Omental fat pad (tissue), 4 donors: ENCODE data around the gene IL17RD. TPM values are rescaled to one million over a fixed set of nuclear protein-coding genes. Genes with fewer than 3 reads are reported as not detected.

Source experiments
- ATAC-seq: fragments of 150-250 bp; one replicate; pipeline ENCODE4 v1.9.1; 2016; ENCODE audit warnings: mild to moderate bottlenecking, moderate library complexity; ENCODE audit not compliant: low FRiP score
- DNase-seq: peaks from one replicate; pipeline ENCODE4 v3.0.0-alpha.2; 2019; ENCODE audit warnings: low spot score
- CTCF ChIP-seq, 3 donors: fragments of 450-650 bp; IDR thresholded peaks; one replicate each; pipeline ENCODE4 v1.5.1; 2016 to 2017; ENCODE audit warnings: antibody characterized with exemption in 3 of 3, mild to moderate bottlenecking in 3 of 3, moderate library complexity in 2 of 3
- total RNA-seq, 4 donors: library from RNA; depleted of rRNA; stranded (reverse); fragments of >200 nt; gene quantifications; one replicate each; pipeline ENCODE4 v1.1.0, GENCODE V29; 2016

IL17RD gene
- total RNA-seq, 4 donors from 2014 or later: 4.9 to 13.2 (median 6.6) TPM

DNA sequence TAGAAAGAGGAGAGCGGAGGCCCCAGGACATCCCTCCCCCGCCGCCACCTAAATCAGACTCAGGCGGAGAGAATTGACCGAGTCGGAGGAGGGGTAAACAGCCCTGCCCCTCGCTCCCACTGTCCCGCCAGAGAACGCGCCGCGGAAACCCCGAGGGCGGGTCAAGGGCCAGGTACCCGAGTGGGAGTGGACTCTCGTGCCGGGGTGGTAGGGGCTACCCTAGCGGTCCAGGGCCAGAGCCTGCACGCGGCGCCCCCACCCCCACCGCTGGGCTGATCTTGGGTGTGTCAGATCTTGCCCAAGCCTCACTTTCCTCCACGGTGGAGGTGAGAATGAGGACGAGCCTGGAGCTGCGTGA, 85.7 kb downstream of the IL17RD start:
- TF ChIP-seq CTCF (IDR thresholded peaks at IDR 0.05): no peak
- DNase-seq (no peak), ATAC-seq (peak; percentile 36)

DNA sequence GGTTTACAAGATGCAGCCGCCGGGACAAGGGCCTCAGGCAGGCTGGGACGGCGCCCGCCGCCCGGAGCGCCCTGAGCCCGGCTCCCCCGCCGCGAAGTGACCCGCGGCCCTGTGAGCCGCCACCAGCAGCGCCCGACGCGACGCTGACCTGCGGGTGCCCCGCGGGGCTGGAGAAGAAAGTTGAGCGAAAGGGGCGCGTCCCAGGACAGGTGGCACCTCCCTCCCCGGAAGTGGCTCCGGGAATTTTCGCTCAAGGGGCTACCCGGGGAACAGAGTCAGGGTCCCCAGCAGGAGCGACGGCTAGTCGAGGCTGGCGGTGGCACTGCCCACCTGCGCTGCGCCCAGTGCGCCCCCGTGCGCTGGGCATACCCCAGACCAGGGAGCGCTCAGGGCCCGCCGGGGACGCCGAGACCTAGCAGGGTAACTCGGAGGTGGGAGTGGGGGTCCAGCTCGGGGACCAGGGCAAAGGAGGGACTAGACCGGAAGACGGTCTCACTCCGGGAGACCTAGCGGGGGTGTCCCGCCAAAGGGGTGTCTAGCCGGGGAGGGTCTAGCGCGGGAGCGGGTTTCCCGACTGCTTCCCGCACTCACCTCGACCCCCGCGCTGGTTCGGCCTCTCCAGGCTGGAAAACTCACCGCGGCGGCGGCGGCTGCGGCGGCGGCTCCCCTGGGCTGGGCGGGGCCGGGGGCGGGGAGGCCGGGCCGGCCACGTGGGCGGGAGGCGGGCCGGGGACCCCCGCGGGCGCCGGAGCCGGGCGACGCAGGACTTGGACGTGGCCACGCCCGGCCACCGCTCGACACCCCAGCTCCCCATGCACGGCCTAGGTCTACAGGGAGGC, 86.3 kb downstream of the IL17RD start:
- peak; percentile 75 for ATAC-seq
- DNase-seq: no peak
- TF ChIP-seq CTCF (IDR thresholded peaks at IDR 0.05): no peak

- ATAC-seq (no peak), DNase-seq (no peak)
- TF ChIP-seq CTCF (IDR thresholded peaks at IDR 0.05): no peak
These were observed 86.9 kb downstream of the IL17RD start for GRCh38 chr3:57078344-57078634.

DNA sequence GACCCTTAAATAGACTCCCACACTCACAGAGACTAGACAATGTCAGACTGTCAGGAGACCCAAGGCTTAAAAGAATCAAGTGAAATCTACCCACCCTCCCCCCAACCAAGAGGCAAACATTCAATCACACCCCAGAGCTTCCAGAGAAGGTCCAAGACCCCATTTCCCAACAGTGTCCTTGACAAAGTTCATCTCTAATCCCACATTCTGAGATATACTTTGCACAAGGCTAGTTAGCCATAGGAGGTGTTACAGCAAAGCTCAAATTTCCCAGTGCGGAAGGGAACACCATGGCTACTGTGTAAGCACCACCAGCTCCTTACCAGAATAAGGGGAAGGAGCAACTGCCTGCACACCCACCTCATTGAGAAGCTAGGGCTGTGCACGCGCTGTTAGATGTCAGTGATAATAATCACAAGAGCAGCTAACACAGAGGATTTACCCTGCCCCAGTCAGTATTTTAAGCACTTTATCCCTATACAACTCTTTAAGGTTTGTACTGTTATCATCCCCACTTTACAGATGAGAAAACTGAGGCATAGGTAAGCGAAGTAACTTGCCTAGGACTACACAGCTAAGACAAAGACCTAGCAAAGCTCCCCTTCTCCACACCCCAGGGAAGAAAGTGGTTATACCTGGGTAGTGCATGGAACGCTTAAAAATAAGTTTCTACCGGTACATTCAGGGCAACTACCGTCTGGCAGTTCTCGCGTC, 87.4 kb downstream of the IL17RD start:
- ATAC-seq (no peak), DNase-seq (no peak)
- TF ChIP-seq CTCF (IDR thresholded peaks at IDR 0.05): no peak

DNA sequence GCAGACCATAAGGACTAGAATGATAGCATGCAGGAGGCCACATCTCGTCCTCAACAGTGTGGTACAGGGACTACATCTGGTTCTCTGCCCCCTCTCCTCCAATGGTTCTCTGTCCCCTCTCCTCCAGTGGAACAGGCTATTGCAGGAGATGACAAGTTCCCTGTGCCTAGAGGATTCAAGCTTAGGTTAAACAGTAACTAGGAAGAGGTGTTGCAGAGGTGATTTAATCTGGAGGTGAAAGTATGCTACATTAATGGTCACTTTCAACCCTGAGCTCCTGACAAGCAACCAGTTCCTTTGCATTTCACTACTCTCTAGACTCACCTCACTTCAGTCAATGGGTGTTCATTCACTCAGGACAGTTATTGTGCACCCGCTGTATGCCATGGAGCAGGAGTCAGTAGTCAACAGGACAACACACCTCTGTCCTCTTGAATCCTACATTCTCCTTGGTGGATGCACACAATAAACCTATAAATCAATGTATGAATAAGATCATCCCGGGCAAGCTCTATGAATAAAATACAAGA, 88.7 kb downstream of the IL17RD start:
- ATAC-seq (no peak), DNase-seq (no peak)
- TF ChIP-seq CTCF (IDR thresholded peaks at IDR 0.05): no peak

DNA sequence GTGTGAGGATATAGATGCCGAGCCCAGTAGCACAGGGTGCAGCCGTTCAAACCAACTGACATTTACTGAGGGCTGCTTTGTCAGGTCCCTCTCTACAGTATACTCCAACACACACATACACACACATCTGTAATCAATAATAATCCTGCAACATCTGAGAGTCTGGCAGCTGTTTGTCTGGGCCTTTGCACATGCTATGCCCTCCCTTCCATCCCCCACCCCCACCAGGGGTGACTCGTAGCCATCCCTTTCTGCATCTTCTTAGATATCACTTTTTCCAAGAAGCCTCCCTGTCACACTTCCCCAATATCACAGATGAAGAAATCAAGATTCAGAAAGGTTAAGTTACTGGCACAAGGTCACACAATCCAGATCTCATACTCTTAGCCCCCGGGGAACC, 91.0 kb downstream of the IL17RD start:
- no peak for TF ChIP-seq CTCF (IDR thresholded peaks at IDR 0.05)
- DNase-seq: no peak
- ATAC-seq: no peak

DNA sequence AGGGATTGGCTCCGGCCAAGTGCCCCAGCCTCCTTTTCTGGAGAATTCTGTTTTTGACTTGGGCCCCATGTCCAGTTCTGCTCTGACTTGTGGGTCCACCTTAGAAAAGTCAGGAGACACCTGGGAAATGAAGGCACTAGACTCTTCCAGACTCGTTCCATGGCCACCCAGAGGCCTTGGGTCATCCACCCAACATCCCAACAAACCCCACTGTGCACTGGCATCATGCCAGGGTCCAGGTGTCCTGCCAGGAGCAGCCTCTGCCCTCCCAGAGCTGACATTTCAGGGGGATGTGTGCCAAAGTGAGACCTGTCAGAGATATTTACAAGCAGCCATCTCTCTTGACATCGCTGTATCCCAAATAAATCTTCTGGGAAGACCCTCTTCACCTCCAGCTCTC, 91.5 kb downstream of the IL17RD start:
- ATAC-seq: no peak
- DNase-seq: no peak
- TF ChIP-seq CTCF (IDR thresholded peaks at IDR 0.05): no peak
